ENCODE data around the gene MRPL54.

DNA sequence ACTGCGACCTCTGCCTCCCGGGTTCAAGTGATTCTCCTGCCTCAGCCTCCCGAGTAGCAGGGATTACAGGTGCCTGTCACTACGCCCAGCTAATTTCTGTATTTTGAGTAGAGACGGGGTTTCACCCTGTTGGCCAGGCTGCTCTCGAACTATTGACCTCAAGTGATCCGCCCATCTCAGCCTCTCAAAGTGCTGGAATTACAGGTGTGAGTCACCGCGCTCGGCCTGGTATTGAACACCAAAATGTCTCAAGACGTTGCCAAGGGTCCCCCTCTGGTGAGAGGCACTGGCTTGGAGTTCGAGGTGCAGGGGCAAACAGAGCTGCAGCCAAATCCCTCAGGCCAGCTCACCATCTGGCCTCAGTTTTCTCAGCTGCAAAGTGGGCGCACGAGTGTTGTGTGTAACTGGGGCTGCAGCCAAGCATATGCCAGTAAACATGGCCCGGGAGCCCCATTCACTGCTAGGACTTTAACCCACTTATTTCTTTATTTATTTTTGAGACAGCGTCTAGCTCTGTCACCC lies 46.3 kb upstream of the MRPL54 start:
- TF ChIP-seq, protein P1, sequence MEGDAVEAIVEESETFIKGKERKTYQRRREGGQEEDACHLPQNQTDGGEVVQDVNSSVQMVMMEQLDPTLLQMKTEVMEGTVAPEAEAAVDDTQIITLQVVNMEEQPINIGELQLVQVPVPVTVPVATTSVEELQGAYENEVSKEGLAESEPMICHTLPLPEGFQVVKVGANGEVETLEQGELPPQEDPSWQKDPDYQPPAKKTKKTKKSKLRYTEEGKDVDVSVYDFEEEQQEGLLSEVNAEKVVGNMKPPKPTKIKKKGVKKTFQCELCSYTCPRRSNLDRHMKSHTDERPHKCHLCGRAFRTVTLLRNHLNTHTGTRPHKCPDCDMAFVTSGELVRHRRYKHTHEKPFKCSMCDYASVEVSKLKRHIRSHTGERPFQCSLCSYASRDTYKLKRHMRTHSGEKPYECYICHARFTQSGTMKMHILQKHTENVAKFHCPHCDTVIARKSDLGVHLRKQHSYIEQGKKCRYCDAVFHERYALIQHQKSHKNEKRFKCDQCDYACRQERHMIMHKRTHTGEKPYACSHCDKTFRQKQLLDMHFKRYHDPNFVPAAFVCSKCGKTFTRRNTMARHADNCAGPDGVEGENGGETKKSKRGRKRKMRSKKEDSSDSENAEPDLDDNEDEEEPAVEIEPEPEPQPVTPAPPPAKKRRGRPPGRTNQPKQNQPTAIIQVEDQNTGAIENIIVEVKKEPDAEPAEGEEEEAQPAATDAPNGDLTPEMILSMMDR (conservative IDR thresholded peaks at IDR 0.05 in 1 of 2, IDR thresholded peaks at IDR 0.05 in 1 of 2; ENCODE audit: extremely low read depth in 1 of 2, insufficient read depth in 1 of 2, low read depth in 1 of 2, low read length in 2 of 2), result no peak
- TF ChIP-seq EZH2 (IDR thresholded peaks at IDR 0.05; ENCODE audit: borderline replicate concordance, low read length), result no peak

All from mammary epithelial cell (primary cell).